LNCaP clone FGC (cell line): ENCODE data around the gene GFAP.

Experiments used
- DNase-seq: peaks from one replicate; pipeline ENCODE4 v3.0.0-alpha.2; 2011; ENCODE audit warnings: low read depth
- H3K4me3 ChIP-seq: 2 replicates; pipeline ENCODE4 v1.5.1; 2011; ENCODE audit warnings: mild to moderate bottlenecking, low read depth, low read length, control low read depth
- TF ChIP-seq, protein P1 (sequence below): IDR thresholded peaks from 2 replicates; pipeline ENCODE4 v1.5.1; 2012; ENCODE audit warnings: mild to moderate bottlenecking; ENCODE audit not compliant: control insufficient read depth, insufficient read depth; ENCODE audit errors: extremely low read depth

The GFAP gene

DNA sequence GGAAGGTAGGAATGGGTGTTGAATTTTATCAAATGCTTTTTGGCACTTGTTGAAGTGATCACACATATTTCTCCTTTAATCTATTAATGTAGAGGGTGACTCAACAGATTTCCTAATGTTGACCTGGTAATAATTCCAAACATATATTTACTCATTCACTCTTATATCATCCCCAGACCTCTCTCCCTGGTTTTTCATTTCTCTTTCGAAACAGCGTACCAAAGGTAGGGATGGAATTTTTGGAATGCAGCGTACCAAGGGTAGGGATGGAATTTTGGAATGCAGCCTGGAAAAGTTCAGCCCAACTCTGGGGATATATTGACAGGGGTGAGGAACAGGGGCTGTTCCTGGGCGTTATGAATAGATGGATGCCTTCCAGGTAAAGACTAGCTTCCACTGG is 25.0 kb upstream of the GFAP start:
- H3K4me3 ChIP-seq: no peak overlapping the region
- TF ChIP-seq, protein P1, sequence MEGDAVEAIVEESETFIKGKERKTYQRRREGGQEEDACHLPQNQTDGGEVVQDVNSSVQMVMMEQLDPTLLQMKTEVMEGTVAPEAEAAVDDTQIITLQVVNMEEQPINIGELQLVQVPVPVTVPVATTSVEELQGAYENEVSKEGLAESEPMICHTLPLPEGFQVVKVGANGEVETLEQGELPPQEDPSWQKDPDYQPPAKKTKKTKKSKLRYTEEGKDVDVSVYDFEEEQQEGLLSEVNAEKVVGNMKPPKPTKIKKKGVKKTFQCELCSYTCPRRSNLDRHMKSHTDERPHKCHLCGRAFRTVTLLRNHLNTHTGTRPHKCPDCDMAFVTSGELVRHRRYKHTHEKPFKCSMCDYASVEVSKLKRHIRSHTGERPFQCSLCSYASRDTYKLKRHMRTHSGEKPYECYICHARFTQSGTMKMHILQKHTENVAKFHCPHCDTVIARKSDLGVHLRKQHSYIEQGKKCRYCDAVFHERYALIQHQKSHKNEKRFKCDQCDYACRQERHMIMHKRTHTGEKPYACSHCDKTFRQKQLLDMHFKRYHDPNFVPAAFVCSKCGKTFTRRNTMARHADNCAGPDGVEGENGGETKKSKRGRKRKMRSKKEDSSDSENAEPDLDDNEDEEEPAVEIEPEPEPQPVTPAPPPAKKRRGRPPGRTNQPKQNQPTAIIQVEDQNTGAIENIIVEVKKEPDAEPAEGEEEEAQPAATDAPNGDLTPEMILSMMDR: no peak
- DNase-seq: no peak

DNA sequence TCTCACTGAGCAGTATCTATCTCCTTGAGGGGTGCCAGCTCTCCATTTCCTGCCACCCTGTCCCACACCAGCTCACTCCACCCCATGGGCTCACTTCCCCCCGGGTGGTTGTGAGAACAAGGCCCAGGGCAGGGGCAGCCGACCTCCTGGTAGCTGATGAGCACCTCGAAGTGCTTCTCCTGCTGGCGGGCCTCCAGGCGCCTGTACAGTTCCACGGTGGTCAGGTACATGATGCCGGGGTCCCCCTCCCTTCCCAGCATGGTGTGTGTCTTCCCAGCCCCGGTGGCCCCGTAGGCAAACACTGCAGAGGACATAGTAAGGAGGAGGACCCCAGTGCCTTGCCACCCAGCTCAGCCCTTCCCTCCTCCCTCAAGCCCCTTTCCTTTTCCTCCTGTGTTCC is 19.8 kb upstream of the GFAP start:
- no peak overlapping the region for H3K4me3 ChIP-seq
- DNase-seq: no peak
- TF ChIP-seq, protein P1: no peak

DNA sequence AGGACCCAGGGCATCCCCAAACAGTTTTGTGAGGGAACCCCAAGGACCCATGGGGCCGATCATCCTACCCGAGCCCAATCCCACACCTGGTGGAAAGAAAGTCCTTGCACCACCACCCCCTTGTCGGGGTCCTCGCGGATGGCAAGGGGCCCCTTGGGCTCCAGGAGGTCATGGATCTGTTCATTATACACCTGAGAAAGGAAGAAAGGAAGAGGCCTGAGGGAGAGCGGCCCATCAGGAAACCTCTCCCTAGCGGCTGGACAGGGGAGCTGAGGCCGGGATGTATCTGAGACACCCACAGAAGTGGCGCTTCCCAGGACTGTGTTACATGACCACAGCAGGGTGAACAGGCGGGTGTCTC is 19.4 kb upstream of the GFAP start:
- DNase-seq: no peak
- TF ChIP-seq, protein P1: no peak
- no peak overlapping the region for H3K4me3 ChIP-seq

DNA sequence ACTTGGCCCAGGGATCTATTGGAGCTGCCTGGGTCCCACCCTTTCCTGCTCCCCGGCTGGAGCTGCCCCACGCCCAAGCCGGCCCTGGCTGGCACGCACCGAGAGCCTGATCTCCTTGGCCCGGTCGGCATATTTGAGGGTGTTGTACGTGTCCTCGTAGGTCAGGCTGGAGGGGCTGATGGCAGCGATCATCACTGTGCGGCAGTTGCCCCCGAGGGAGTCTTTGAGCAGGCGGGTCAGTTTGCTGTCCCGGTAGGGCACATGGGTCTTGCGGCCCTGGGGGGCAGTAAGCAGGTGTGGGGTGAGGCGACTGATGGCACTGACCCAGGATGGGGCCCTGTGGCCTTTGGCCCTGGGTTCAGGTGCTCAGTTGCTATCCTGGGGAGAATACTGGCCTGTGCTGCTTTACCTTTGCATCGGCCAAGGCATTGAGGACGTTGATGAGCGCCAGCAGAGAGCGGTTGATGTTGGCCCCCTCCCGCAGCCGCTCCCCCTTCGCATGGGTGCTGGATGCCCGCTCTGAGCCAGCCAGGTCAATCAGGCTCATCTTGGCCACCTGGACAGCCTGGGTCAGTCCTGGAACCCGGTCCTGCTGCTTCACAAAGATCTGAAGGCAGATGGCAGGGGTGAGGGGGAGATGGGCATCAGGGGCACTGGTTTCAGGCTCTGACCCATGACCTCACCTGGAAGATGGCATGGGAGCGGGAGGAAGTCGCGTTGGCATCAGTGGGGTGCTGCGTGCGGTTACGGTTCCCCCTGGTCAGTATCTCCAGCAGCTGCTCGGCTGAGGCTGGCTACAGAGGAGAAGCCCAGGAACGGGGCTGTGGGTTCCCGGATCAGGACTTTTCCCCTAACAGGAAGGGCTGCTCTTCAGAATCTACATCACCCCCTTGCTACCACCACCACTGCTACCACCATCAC is 18.8 kb upstream of the GFAP start:
- TF ChIP-seq, protein P1: no peak
- H3K4me3 ChIP-seq: no peak overlapping the region
- no peak for DNase-seq

DNA sequence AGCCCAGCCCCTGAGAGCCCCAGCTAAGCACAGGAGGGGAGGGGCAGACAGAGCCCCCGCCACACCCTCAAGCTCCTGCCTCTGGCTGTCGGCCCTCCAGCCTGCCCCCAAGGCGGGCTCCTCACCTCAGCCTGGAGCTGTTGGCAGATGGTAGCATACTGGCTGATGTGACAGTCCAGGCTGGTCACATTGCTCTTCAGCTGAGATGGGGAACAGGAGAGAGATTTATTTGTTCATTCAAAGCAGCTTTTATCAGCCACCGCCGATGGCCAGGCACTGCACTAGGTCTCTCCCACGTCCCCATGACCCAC is 17.4 kb upstream of the GFAP start:
- TF ChIP-seq, protein P1: no peak
- H3K4me3 ChIP-seq: no peak overlapping the region
- DNase-seq: no peak

DNA sequence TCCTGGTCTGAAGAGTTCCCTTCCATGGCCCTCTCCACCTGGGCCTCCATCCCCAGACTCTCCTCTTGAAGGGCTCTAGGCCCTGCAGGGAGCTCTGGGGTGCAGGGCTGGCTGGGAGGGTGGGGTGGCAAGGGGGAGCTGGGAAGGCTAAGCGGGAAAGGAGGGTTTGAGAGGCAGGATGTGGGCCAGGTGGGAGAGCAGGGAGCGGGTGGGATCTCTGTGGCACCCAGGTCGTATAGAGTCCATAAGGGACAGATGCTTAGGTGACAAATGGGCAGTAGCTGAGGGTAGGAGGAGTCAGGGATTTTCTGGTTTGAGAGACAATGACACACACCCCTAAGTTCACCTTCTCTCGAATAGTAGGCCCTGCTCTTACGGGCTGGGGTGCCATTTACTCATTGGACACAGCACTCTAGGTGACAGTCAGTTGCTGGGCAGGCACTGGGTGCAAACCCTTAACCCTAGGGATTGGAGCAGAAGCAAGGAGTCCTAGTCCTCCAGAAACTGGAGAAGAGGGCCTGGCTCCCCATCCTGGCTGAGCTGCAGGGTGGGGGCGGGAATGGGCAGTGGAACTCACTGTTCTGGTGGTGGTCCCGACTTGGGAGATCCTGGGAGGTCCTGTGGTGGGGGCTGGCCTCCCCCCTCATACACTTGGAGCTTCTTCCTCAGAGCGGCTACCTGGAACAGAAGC is 16.9 kb upstream of the GFAP start:
- TF ChIP-seq, protein P1: no peak
- DNase-seq: no peak
- no peak overlapping the region for H3K4me3 ChIP-seq
